Measurements from ENCODE around the gene LRRC71. TPM values are rescaled to one million over a fixed set of nuclear protein-coding genes. Genes with fewer than 3 reads are reported as not detected.

LRRC71 gene
- total RNA-seq, 4 donors from 2014 or later, result 1.2 TPM; not detected in 3

DNA sequence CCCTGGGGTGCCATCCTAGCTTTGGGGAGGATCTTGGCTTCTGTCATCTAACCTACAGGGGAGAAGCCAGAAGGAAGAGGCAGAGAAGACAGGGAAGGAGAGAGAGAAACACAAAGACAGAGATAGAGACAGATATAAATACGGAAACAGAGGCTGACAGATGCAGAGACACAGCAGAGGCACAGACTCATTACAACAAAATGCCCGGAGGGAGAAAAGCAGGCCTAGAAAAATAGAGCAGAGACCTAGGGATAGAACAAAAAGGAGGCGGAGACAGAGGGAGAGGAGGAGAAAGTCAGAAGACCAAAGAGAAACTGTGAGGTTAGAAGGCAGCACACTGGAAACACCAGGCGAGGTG is 25.0 kb upstream of the LRRC71 start:
- in situ Hi-C loops (cut with MboI; ENCODE audit: low pct_ligation_motif_present in 1 of 4, low pct_unique_long_range_greater_than_20kb in 1 of 4, low sequenced_read_pairs in 3 of 4) (no loop called here), intact Hi-C loops (cut with DNase I; ENCODE audit: low total_unique reads) (no loop called here)
- Histone ChIP-seq H3K4me3 (no peak overlapping the region), H3K27me3 (peaks cover 39% of the 10 kb centered on the region), H3K4me1 (peaks cover 3 to 24% (median 16%) of the 10 kb centered on the region in 4 donors), H3K27ac (peak overlapping the region; percentile 69 to 88 (median 71)), H3K9me3 (no peaks in the 10 kb centered on the region), H3K36me3 (no peaks in the 10 kb centered on the region)
- WGBS, 2 donors (ENCODE audit: low coverage in 1 of 2), result 71 to 73% methylated on average over 1 to 4 of the region's 4 CpGs
- TF ChIP-seq POLR2AphosphoS5 (IDR thresholded peaks at IDR 0.05) (no peak), EP300 (IDR thresholded peaks at IDR 0.05; ENCODE audit: low read depth) (no peak), POLR2A (IDR thresholded peaks at IDR 0.05) (no peak), CTCF (IDR thresholded peaks at IDR 0.05) (no peak)
- no peak for DNase-seq

- peaks cover 43% of the 10 kb centered on the region for H3K27me3 ChIP-seq
- no peaks in the 10 kb centered on the region for H3K36me3 ChIP-seq
- TF ChIP-seq EP300 (IDR thresholded peaks at IDR 0.05; ENCODE audit: low read depth) (no peak), POLR2A (IDR thresholded peaks at IDR 0.05) (no peak), CTCF (IDR thresholded peaks at IDR 0.05) (no peak), POLR2AphosphoS5 (IDR thresholded peaks at IDR 0.05) (no peak)
- no peak for DNase-seq
- H3K9me3 ChIP-seq, result no peaks in the 10 kb centered on the region
- in situ Hi-C loops (cut with MboI; ENCODE audit: low pct_ligation_motif_present in 1 of 4, low pct_unique_long_range_greater_than_20kb in 1 of 4, low sequenced_read_pairs in 3 of 4) (no loop called here), intact Hi-C loops (cut with DNase I; ENCODE audit: low total_unique reads) (no loop called here)
- H3K27ac ChIP-seq, result peak overlapping the region; percentile 69 to 88 (median 71)
- peaks cover 3 to 28% (median 16%) of the 10 kb centered on the region in 4 donors for H3K4me1 ChIP-seq
- WGBS, 2 donors (ENCODE audit: low coverage in 1 of 2), result 86% methylated on average over 6 of the region's 6 CpGs; no CpG with 5 or more reads in 1 of the 2 donors
- no peak overlapping the region for H3K4me3 ChIP-seq
Observed at GRCh38 chr1:156895927-156896326, 24.5 kb upstream of the LRRC71 start.

DNA sequence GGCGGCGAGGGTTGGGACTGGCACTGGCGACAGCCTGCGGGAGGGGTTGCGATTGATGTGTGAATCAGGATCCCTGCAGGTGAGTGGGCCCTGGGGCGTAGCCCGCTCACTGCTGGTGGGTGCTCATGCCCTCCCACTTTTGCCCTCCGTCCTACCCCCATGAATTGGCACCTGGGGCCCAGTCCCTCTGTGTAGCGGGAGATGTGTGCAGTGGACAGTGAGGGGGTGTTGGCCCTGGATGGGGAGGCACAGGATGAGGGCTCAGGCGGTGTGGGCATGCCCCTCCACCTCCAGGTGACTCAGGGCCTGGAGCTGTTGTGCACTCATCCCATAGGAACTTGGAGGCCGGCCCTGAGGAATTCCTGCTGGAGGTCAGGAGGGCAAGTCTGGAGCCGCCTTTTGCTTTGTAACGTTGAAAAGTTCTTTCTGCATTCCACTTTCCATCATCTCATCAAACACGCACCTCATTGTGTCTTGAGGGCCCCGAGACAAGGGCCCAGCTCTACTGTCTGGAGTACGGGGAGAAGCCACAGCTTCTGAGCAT is 23.9 kb upstream of the LRRC71 start:
- Histone ChIP-seq H3K4me1 (peaks cover 3 to 28% (median 16%) of the 10 kb centered on the region in 4 donors), H3K4me3 (no peak overlapping the region), H3K9me3 (no peaks in the 10 kb centered on the region), H3K27ac (peak overlapping the region in 2 of 4 donors; percentile 37 to 69), H3K27me3 (peaks cover 42% of the 10 kb centered on the region), H3K36me3 (no peaks in the 10 kb centered on the region)
- WGBS, 2 donors (ENCODE audit: low coverage in 1 of 2), result 47 to 86% methylated on average over 2 to 16 of the region's 16 CpGs
- intact Hi-C loops (cut with DNase I; ENCODE audit: low total_unique reads), result no loop called here
- in situ Hi-C loops (cut with MboI; ENCODE audit: low pct_ligation_motif_present in 1 of 4, low pct_unique_long_range_greater_than_20kb in 1 of 4, low sequenced_read_pairs in 3 of 4), result no loop called here
- TF ChIP-seq POLR2AphosphoS5 (IDR thresholded peaks at IDR 0.05), result no peak
- TF ChIP-seq EP300 (IDR thresholded peaks at IDR 0.05; ENCODE audit: low read depth), result no peak
- no peak for TF ChIP-seq POLR2A (IDR thresholded peaks at IDR 0.05)
- no peak for TF ChIP-seq CTCF (IDR thresholded peaks at IDR 0.05)
- no peak for DNase-seq

DNA sequence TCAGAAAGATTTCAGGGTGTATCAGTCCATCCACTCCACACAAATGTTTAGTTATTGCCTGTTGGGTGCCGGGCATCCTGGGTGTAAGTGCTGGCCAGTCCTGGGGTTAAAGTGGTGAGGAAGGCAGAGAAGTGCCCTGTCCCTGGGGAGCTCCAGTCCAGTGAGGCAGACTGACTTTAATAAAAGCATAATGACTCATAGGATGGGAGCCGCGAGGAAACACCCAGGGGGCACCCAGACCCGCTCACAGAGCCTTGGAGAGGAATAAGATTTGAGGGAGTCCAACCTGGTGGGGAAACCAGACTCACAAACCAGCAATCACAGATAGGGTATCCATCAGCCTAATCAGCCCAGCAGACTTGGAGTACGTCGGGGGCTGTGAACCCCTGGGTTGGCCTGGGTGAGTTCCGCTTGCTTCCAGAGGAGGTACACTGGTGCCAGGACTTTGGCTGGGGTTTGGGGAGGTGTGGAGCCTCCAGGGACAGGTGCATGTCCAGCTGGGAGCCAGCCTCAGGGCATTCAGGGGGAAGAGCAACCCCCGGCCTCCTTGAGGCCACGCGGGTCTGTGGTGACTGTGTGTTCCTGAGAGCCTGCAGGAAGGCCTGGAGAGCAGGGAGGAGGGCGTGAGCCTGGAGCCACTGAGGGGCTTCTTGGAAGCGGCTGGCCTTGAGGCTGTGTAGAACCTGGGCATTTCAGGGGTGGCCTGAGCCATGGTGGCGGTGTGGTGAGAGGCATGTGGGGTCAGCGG is 23.2 kb upstream of the LRRC71 start:
- peak overlapping the region; percentile 24 to 69 (median 41) for H3K27ac ChIP-seq
- in situ Hi-C loops (cut with MboI; ENCODE audit: low pct_ligation_motif_present in 1 of 4, low pct_unique_long_range_greater_than_20kb in 1 of 4, low sequenced_read_pairs in 3 of 4), result no loop called here
- TF ChIP-seq POLR2A (IDR thresholded peaks at IDR 0.05) (no peak), POLR2AphosphoS5 (IDR thresholded peaks at IDR 0.05) (no peak), CTCF (IDR thresholded peaks at IDR 0.05) (no peak), EP300 (IDR thresholded peaks at IDR 0.05; ENCODE audit: low read depth) (no peak)
- DNase-seq, result no peak
- H3K4me3 ChIP-seq, result no peak overlapping the region
- intact Hi-C loops (cut with DNase I; ENCODE audit: low total_unique reads), result no loop called here
- H3K9me3 ChIP-seq, result no peaks in the 10 kb centered on the region
- WGBS, 2 donors (ENCODE audit: low coverage in 1 of 2), result 85% methylated on average over 13 of the region's 14 CpGs; no CpG with 5 or more reads in 1 of the 2 donors
- peaks cover 35% of the 10 kb centered on the region for H3K27me3 ChIP-seq
- H3K4me1 ChIP-seq, result peaks cover 3 to 24% (median 13%) of the 10 kb centered on the region in 4 donors
- H3K36me3 ChIP-seq, result no peaks in the 10 kb centered on the region
